ENCODE data around the gene BRCC3.

BRCC3 gene

DNA sequence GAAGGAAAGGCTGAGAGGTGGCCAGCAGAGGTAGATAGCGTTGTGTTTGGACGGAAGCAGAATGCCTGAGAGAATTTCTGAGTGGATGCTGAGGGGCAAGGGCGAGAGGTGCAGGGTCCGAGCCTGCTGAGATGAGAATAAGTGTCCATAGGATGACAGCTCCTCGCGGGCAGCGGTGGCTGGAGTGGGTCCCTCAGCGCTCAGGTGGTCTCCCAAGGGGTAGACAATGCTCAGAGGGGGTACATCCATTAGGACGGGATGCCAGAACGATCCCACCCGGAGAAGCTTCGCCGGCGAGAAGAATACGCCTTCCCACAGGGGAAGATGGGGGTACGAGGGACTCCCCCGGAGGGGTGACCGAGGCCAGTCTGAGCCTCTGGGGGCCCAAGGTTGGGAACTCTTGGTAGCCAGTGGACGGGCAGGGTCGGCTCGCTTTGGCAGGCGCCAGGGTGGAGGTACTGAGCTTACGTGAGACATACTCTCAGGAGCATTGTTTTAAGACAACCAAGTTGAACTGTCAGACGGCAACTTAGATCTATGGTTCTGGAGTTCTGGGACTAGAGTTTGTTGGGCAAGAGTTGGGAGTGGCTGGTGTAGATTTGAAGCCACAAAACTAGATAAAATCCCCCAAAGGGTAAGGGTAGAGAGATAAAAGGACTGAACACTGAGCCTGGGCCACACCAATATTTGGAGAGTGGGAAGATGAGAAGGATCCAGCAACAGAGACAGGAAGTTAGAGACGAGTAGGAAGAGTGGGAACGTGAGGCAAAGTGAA, 15.8 kb downstream of the BRCC3 start:
- H3K9me3 ChIP-seq (ENCODE audit: control insufficient read depth in 5 of 5, low read length in 5 of 5), result no peaks in the 10 kb centered on the region
- no peaks in the 10 kb centered on the region for H3K4me1 ChIP-seq (ENCODE audit: control insufficient read depth in 5 of 5, insufficient read depth in 5 of 5, low read length in 5 of 5)
- H3K27ac ChIP-seq (ENCODE audit: low read depth, low read length), result no peak overlapping the region
- H3K36me3 ChIP-seq (ENCODE audit: control insufficient read depth in 5 of 5, insufficient read depth in 5 of 5, low read length in 5 of 5), result peaks cover 0 to 23% (median 8%) of the 10 kb centered on the region in 5 donors
- no peak overlapping the region for H3K9ac ChIP-seq (ENCODE audit: low read length in 5 of 5)
- no peak overlapping the region for H3K4me3 ChIP-seq (ENCODE audit: low read depth in 1 of 5, low read length in 5 of 5)
- no peaks in the 10 kb centered on the region for H3K27me3 ChIP-seq (ENCODE audit: control insufficient read depth in 5 of 5, insufficient read depth in 4 of 5, low read length in 5 of 5)

DNA sequence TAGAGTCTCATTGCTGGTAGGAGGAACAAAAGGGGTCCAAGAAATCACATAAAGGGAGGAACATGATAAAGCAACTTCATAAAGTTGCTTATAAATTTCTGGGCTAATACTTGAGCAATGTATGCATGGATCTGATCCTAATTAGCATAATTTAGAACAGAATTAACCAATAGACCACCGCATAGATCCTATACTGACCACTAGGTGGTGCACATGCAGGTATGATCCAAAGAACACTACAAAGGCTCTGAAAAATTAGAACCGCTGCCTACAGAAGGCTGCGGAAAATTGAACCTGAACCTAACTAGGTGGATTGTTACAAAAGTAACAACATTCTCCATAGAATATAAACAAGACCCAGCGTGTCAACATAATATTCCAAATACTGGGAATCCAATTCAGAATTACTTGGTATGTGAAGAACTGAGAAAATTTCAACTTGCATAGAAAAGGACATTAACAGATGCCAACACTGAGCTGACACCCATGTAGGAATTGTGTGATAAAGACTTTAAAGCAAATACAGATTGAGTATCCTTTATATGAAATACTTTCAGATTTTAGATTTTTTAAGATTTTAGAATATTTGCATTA, 23.3 kb downstream of the BRCC3 start:
- no peaks in the 10 kb centered on the region for H3K9me3 ChIP-seq (ENCODE audit: control insufficient read depth in 5 of 5, low read length in 5 of 5)
- H3K4me3 ChIP-seq (ENCODE audit: low read depth in 1 of 5, low read length in 5 of 5), result no peak overlapping the region
- H3K27ac ChIP-seq (ENCODE audit: low read depth, low read length), result no peak overlapping the region
- H3K4me1 ChIP-seq (ENCODE audit: control insufficient read depth in 5 of 5, insufficient read depth in 5 of 5, low read length in 5 of 5), result no peaks in the 10 kb centered on the region
- H3K27me3 ChIP-seq (ENCODE audit: control insufficient read depth in 5 of 5, insufficient read depth in 4 of 5, low read length in 5 of 5), result no peaks in the 10 kb centered on the region
- H3K36me3 ChIP-seq (ENCODE audit: control insufficient read depth in 5 of 5, insufficient read depth in 5 of 5, low read length in 5 of 5), result peaks cover 0 to 10% (median 8%) of the 10 kb centered on the region in 5 donors
- no peak overlapping the region for H3K9ac ChIP-seq (ENCODE audit: low read length in 5 of 5)

DNA sequence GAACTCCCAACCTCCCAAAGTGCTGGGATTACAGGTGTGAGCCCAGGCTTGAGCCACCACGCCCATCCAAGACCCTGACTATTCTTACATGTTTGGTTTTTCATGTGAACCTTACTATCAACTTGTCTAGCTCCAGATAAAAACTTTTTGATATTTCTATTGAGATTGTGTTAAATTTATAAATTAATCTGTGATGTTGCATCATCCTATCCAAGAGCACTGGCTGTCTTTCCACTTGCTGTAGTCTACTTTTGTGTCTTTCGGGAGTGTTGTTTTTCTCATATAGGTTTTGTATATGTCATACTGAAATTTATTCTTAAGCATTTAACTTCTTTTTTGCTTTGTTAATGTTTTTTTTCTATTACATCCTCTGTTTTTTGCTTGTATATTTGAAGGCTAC, 34.6 kb downstream of the BRCC3 start:
- no peak overlapping the region for H3K4me3 ChIP-seq (ENCODE audit: low read depth in 1 of 5, low read length in 5 of 5)
- H3K4me1 ChIP-seq (ENCODE audit: control insufficient read depth in 5 of 5, insufficient read depth in 5 of 5, low read length in 5 of 5), result no peaks in the 10 kb centered on the region
- H3K9me3 ChIP-seq (ENCODE audit: control insufficient read depth in 5 of 5, low read length in 5 of 5), result no peaks in the 10 kb centered on the region
- H3K27ac ChIP-seq (ENCODE audit: low read depth, low read length), result no peak overlapping the region
- peaks cover 0 to 3% (median 0%) of the 10 kb centered on the region in 5 donors for H3K36me3 ChIP-seq (ENCODE audit: control insufficient read depth in 5 of 5, insufficient read depth in 5 of 5, low read length in 5 of 5)
- H3K27me3 ChIP-seq (ENCODE audit: control insufficient read depth in 5 of 5, insufficient read depth in 4 of 5, low read length in 5 of 5), result no peaks in the 10 kb centered on the region
- H3K9ac ChIP-seq (ENCODE audit: low read length in 5 of 5), result no peak overlapping the region

DNA sequence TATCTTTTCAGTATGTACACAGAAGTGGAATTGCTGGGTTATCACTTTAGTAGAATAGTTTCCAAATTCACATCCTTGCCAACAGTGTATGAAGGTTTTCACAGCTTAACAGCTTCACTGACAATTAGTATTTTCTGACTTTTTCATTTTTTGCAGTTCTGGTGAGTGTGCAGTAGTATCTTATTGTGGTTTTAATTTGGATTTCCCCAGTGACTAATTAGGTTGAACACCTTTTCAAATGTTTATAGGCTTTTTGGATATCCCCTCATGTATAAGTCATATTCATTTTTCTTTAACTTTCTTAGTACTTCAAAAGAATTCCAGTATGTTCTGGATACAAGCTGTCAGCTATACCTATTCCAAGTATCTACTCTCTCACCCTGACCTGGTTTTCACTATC, 37.1 kb downstream of the BRCC3 start:
- H3K27ac ChIP-seq (ENCODE audit: low read depth, low read length), result no peak overlapping the region
- H3K27me3 ChIP-seq (ENCODE audit: control insufficient read depth in 5 of 5, insufficient read depth in 4 of 5, low read length in 5 of 5), result no peaks in the 10 kb centered on the region
- no peak overlapping the region for H3K9ac ChIP-seq (ENCODE audit: low read length in 5 of 5)
- H3K9me3 ChIP-seq (ENCODE audit: control insufficient read depth in 5 of 5, low read length in 5 of 5), result no peaks in the 10 kb centered on the region
- no peak overlapping the region for H3K4me3 ChIP-seq (ENCODE audit: low read depth in 1 of 5, low read length in 5 of 5)
- H3K4me1 ChIP-seq (ENCODE audit: control insufficient read depth in 5 of 5, insufficient read depth in 5 of 5, low read length in 5 of 5), result no peaks in the 10 kb centered on the region
- peaks cover 0 to 4% (median 2%) of the 10 kb centered on the region in 5 donors for H3K36me3 ChIP-seq (ENCODE audit: control insufficient read depth in 5 of 5, insufficient read depth in 5 of 5, low read length in 5 of 5)

DNA sequence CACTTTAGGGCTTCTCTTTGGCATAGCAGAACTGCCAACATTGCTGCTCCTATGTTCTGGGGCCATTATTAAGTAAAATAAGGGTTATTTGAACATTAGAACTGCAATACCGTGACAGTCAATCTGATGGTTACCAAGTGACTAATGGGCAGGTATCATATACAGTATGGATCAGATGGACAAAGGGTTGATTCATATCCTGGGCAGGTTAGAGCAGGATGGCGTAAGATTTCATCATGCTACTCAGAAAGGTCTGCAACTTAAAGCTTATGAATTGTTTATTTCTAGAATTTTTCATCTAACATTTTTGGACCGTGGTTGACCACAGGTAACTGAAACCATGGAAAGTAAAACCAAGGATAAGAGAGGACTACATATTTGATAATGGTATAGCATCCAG, 40.9 kb downstream of the BRCC3 start:
- no peak overlapping the region for H3K27ac ChIP-seq (ENCODE audit: low read depth, low read length)
- H3K27me3 ChIP-seq (ENCODE audit: control insufficient read depth in 5 of 5, insufficient read depth in 4 of 5, low read length in 5 of 5), result no peaks in the 10 kb centered on the region
- no peak overlapping the region for H3K9ac ChIP-seq (ENCODE audit: low read length in 5 of 5)
- H3K9me3 ChIP-seq (ENCODE audit: control insufficient read depth in 5 of 5, low read length in 5 of 5), result peaks cover 0 to 3% (median 0%) of the 10 kb centered on the region in 5 donors
- H3K4me1 ChIP-seq (ENCODE audit: control insufficient read depth in 5 of 5, insufficient read depth in 5 of 5, low read length in 5 of 5), result no peaks in the 10 kb centered on the region
- H3K36me3 ChIP-seq (ENCODE audit: control insufficient read depth in 5 of 5, insufficient read depth in 5 of 5, low read length in 5 of 5), result peaks cover 0 to 8% (median 2%) of the 10 kb centered on the region in 5 donors
- H3K4me3 ChIP-seq (ENCODE audit: low read depth in 1 of 5, low read length in 5 of 5), result no peak overlapping the region

DNA sequence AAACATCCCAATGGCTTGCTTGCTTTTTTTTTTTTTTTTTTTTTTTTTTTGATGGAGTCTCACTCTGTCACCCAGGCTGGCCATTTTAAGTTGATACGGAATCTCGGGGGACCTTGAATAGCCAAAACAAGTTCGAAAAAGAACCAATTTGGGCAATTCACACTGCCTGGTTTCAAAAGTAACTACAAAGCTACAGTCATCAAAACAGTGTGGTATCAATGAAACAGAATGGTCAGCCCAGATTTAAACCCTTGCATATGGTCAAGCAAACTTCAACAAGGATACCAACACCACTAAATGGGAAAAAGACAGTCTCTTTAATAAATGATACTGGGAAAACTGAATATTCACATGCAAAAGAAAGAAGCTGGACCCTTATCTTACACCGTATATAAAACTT, 41.8 kb downstream of the BRCC3 start:
- Histone ChIP-seq H3K36me3 (ENCODE audit: control insufficient read depth in 5 of 5, insufficient read depth in 5 of 5, low read length in 5 of 5) (peaks cover 0 to 8% (median 0%) of the 10 kb centered on the region in 5 donors), H3K9me3 (ENCODE audit: control insufficient read depth in 5 of 5, low read length in 5 of 5) (peaks cover 0 to 3% (median 0%) of the 10 kb centered on the region in 5 donors), H3K9ac (ENCODE audit: low read length in 5 of 5) (no peak overlapping the region), H3K27me3 (ENCODE audit: control insufficient read depth in 5 of 5, insufficient read depth in 4 of 5, low read length in 5 of 5) (no peaks in the 10 kb centered on the region), H3K4me1 (ENCODE audit: control insufficient read depth in 5 of 5, insufficient read depth in 5 of 5, low read length in 5 of 5) (no peaks in the 10 kb centered on the region), H3K27ac (ENCODE audit: low read depth, low read length) (no peak overlapping the region), H3K4me3 (ENCODE audit: low read depth in 1 of 5, low read length in 5 of 5) (no peak overlapping the region)

DNA sequence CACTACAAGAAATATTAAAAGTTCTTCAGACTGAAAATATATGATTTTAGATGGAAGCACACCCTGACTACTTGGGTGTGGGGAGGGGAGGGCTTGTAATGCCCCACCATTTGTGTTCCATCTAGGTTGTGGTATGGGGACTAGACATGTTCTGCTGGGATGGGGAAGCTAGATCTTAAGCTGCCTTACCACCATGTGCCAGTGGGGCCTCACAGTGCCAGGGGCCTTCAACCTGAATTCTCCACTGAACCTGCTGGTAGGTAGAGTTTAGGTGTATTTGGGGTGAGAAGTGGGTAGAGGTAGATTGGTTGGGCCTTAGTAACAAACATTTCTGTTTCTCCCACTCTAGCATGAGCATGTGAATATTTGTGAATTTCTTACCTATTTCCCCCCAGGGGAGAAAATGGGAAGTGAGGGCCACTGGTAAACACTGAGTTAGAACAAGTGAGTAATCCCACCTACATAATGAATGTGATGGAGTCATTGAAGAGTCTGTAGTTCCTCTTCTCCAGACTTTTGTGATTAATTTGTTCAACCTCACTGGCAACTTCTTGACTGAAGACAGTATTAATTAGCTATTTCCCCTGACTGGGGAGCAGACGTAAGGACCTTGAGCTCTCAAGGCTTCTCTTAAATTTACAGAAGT, 44.0 kb downstream of the BRCC3 start:
- peaks cover 0 to 12% (median 5%) of the 10 kb centered on the region in 5 donors for H3K36me3 ChIP-seq (ENCODE audit: control insufficient read depth in 5 of 5, insufficient read depth in 5 of 5, low read length in 5 of 5)
- peaks cover 0 to 3% (median 0%) of the 10 kb centered on the region in 5 donors for H3K9me3 ChIP-seq (ENCODE audit: control insufficient read depth in 5 of 5, low read length in 5 of 5)
- H3K4me1 ChIP-seq (ENCODE audit: control insufficient read depth in 5 of 5, insufficient read depth in 5 of 5, low read length in 5 of 5), result no peaks in the 10 kb centered on the region
- no peaks in the 10 kb centered on the region for H3K27me3 ChIP-seq (ENCODE audit: control insufficient read depth in 5 of 5, insufficient read depth in 4 of 5, low read length in 5 of 5)
- H3K4me3 ChIP-seq (ENCODE audit: low read depth in 1 of 5, low read length in 5 of 5), result no peak overlapping the region
- no peak overlapping the region for H3K9ac ChIP-seq (ENCODE audit: low read length in 5 of 5)
- no peak overlapping the region for H3K27ac ChIP-seq (ENCODE audit: low read depth, low read length)

DNA sequence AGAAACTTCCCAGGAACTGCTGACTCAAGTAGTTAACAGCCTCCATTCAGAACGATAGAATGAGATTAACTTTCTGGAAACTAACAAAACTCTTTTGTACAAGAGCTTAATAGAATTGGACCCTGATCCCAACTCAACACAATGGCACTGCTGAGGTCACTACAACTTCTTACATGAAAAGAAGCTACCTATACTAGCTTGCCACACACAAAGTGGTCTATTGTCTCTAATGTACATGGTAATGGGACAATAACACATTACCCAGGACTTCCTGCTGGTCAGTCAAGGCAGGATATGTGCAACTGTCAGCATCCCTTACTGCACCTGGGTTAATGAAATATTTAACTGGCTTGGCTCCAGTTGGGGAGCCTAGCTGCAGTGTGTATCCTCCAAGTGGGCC, 56.2 kb downstream of the BRCC3 start:
- Histone ChIP-seq H3K9me3 (ENCODE audit: control insufficient read depth in 5 of 5, low read length in 5 of 5) (peaks cover 0 to 14% (median 5%) of the 10 kb centered on the region in 5 donors), H3K36me3 (ENCODE audit: control insufficient read depth in 5 of 5, insufficient read depth in 5 of 5, low read length in 5 of 5) (peaks cover 0 to 7% (median 3%) of the 10 kb centered on the region in 5 donors), H3K27me3 (ENCODE audit: control insufficient read depth in 5 of 5, insufficient read depth in 4 of 5, low read length in 5 of 5) (no peaks in the 10 kb centered on the region), H3K27ac (ENCODE audit: low read depth, low read length) (no peak overlapping the region), H3K4me1 (ENCODE audit: control insufficient read depth in 5 of 5, insufficient read depth in 5 of 5, low read length in 5 of 5) (no peaks in the 10 kb centered on the region), H3K4me3 (ENCODE audit: low read depth in 1 of 5, low read length in 5 of 5) (no peak overlapping the region), H3K9ac (ENCODE audit: low read length in 5 of 5) (no peak overlapping the region)

DNA sequence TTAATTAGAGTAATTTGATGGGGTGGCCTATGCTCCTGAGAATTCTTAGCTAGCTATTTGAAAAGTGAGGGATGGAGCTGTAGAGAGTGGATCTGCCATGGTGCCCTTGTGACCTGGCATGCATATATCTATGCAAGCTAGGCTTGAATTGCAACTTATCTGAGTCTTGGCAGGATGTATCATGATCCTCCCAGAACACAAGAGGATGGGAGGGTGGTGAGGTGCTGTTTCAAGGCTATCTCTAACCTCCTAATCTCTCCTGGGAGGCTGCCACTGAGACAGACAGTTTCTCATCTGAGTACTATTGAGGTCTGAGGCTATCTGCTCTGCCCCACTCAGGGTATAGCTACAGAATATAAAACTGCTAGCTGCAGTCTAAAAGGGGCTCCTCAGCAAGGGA, 56.6 kb downstream of the BRCC3 start:
- no peak overlapping the region for H3K4me3 ChIP-seq (ENCODE audit: low read depth in 1 of 5, low read length in 5 of 5)
- H3K36me3 ChIP-seq (ENCODE audit: control insufficient read depth in 5 of 5, insufficient read depth in 5 of 5, low read length in 5 of 5), result peaks cover 0 to 7% (median 3%) of the 10 kb centered on the region in 5 donors
- H3K4me1 ChIP-seq (ENCODE audit: control insufficient read depth in 5 of 5, insufficient read depth in 5 of 5, low read length in 5 of 5), result no peaks in the 10 kb centered on the region
- H3K27me3 ChIP-seq (ENCODE audit: control insufficient read depth in 5 of 5, insufficient read depth in 4 of 5, low read length in 5 of 5), result no peaks in the 10 kb centered on the region
- no peak overlapping the region for H3K9ac ChIP-seq (ENCODE audit: low read length in 5 of 5)
- H3K9me3 ChIP-seq (ENCODE audit: control insufficient read depth in 5 of 5, low read length in 5 of 5), result peaks cover 0 to 14% (median 5%) of the 10 kb centered on the region in 5 donors
- H3K27ac ChIP-seq (ENCODE audit: low read depth, low read length), result no peak overlapping the region

DNA sequence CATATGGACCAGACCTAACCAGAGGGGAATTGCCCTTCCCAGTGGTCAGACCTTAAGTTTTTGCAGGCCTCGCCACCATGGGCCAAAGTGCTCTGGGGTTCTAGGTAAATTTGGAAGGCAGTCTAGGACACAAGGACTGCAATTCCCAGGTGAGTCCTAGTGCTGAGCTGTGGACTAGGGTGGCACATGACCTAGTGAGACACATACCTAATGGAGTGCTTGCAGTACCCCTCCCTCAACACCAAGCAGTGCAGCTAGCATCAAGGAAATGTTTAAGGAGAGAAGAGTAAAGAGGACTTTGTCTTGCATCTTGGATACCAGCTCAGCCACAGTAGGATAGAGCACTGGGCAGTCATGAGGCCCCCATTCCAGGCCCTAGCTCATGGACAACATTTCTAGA, 60.8 kb downstream of the BRCC3 start:
- Histone ChIP-seq H3K4me3 (ENCODE audit: low read depth in 1 of 5, low read length in 5 of 5) (no peak overlapping the region), H3K36me3 (ENCODE audit: control insufficient read depth in 5 of 5, insufficient read depth in 5 of 5, low read length in 5 of 5) (no peaks in the 10 kb centered on the region), H3K9me3 (ENCODE audit: control insufficient read depth in 5 of 5, low read length in 5 of 5) (peaks cover 0 to 14% (median 5%) of the 10 kb centered on the region in 5 donors), H3K4me1 (ENCODE audit: control insufficient read depth in 5 of 5, insufficient read depth in 5 of 5, low read length in 5 of 5) (no peaks in the 10 kb centered on the region), H3K27ac (ENCODE audit: low read depth, low read length) (no peak overlapping the region), H3K27me3 (ENCODE audit: control insufficient read depth in 5 of 5, insufficient read depth in 4 of 5, low read length in 5 of 5) (no peaks in the 10 kb centered on the region), H3K9ac (ENCODE audit: low read length in 5 of 5) (no peak overlapping the region)
